ENCODE data around the gene SNRPD2.

Gene SNRPD2

GRCh38 chr19:45655073-45655472 is 36.7 kb downstream of the SNRPD2 start:
- DNase-seq, result no peak

GRCh38 chr19:45653634-45654033 is 38.1 kb downstream of the SNRPD2 start:
- no peak for DNase-seq

GRCh38 chr19:45650722-45651121 is 41.0 kb downstream of the SNRPD2 start:
- DNase-seq, result no peak

- DNase-seq, result no peak
These were observed 45.4 kb downstream of the SNRPD2 start for GRCh38 chr19:45646345-45646698.

- DNase-seq, result peak; percentile 59 to 81 (median 72)
These were observed 46.0 kb downstream of the SNRPD2 start for GRCh38 chr19:45645631-45646344.

GRCh38 chr19:45645068-45645630 is 46.6 kb downstream of the SNRPD2 start:
- DNase-seq, result peak in 1 of 6 experiments; percentile 66

GRCh38 chr19:45643927-45644771 is 47.6 kb downstream of the SNRPD2 start:
- no peak for DNase-seq

GRCh38 chr19:45643024-45643926 is 48.5 kb downstream of the SNRPD2 start:
- DNase-seq, result peak; percentile 71 to 95 (median 81)

GRCh38 chr19:45641274-45642105 is 50.3 kb downstream of the SNRPD2 start:
- DNase-seq, result peak in 2 of 6 experiments; percentile 47 to 60

GRCh38 chr19:45640849-45641273 is 50.9 kb downstream of the SNRPD2 start:
- peak in 2 of 6 experiments; percentile 21 to 26 for DNase-seq

GRCh38 chr19:45638930-45639729 is 52.6 kb downstream of the SNRPD2 start, which contains the start of gene EML2:
EML2 (minus strand) TSS chr19:45639397; CDS start chr19:45639376, 21 bp downstream.
- peak in 5 of 6 experiments; percentile 34 to 54 (median 42) for DNase-seq

GRCh38 chr19:45637890-45638667 is 53.7 kb downstream of the SNRPD2 start:
- no peak for DNase-seq

All from stimulated activated naive CD4-positive, alpha-beta T cell (primary cell).